IPS-20b (cell line): Measurements from ENCODE around the gene HMOX1.
A peak's percentile ranks its signal among the peaks of the same experiment; 100 is the strongest.

Experiments
- H3K27ac ChIP-seq: one replicate; pipeline ENCODE4 v1.5.1; 2013; ENCODE audit warnings: low read length
- H3K27me3 ChIP-seq: 2 replicates; pipeline ENCODE4 v1.6.1; 2013; ENCODE audit warnings: mild to moderate bottlenecking, low read length, inconsistent platforms; ENCODE audit not compliant: insufficient read depth
- H3K36me3 ChIP-seq: 2 replicates; pipeline ENCODE4 v1.6.1; 2013; ENCODE audit warnings: low read depth, mild to moderate bottlenecking, inconsistent platforms, low read length, moderate library complexity; ENCODE audit not compliant: insufficient read depth
- H3K4me1 ChIP-seq: 2 replicates; pipeline ENCODE4 v1.6.1; 2013; ENCODE audit warnings: mild to moderate bottlenecking, control low read depth, inconsistent platforms, low read length, moderate library complexity; ENCODE audit not compliant: insufficient read depth
- H3K4me3 ChIP-seq: 2 replicates; pipeline ENCODE4 v1.5.1; 2013; ENCODE audit warnings: mild to moderate bottlenecking, low read length, inconsistent platforms
- H3K9ac ChIP-seq: 2 replicates; pipeline ENCODE4 v1.6.1; 2013; ENCODE audit warnings: low read depth, mild to moderate bottlenecking, inconsistent platforms, low read length, moderate library complexity
- H3K9me3 ChIP-seq: 2 replicates; pipeline ENCODE4 v1.6.1; 2013; ENCODE audit warnings: mild to moderate bottlenecking, low read depth, low read length, inconsistent platforms; ENCODE audit not compliant: insufficient read depth

Gene HMOX1

DNA sequence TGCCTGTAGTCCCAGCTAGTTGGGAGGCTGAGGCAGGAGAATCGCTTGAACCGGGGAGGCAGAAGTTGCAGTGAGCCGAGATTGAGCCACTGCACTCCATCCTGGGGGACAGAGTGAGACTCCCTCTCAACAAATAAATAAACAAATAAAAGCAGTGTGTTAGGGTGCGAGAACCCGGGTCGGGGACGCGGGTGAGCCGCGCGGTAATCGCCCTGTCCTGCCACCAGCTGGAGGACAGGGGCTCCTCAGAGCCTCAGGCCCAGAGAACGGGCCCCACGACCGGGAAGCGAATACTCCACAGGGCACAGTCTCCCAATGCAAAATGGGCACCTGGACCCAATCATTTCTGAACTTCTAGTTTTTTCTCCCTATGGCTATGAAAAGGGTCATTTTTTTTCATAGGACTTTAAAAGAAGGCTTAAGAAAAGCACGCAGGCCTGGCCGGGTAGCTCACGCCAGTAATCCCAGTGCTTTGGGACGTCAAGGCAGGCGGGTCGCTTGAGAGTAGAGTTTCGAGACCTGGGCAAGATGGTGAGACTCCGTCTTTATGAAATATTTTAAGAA lies 18.3 kb downstream of the HMOX1 start:
- Histone ChIP-seq H3K27ac (peak overlapping the region; percentile 75), H3K9me3 (no peaks in the 10 kb centered on the region), H3K4me1 (peaks cover 20% of the 10 kb centered on the region), H3K36me3 (peaks cover 33% of the 10 kb centered on the region), H3K9ac (peak overlapping the region; percentile 98), H3K4me3 (peak overlapping the region; percentile 92), H3K27me3 (no peaks in the 10 kb centered on the region)

DNA sequence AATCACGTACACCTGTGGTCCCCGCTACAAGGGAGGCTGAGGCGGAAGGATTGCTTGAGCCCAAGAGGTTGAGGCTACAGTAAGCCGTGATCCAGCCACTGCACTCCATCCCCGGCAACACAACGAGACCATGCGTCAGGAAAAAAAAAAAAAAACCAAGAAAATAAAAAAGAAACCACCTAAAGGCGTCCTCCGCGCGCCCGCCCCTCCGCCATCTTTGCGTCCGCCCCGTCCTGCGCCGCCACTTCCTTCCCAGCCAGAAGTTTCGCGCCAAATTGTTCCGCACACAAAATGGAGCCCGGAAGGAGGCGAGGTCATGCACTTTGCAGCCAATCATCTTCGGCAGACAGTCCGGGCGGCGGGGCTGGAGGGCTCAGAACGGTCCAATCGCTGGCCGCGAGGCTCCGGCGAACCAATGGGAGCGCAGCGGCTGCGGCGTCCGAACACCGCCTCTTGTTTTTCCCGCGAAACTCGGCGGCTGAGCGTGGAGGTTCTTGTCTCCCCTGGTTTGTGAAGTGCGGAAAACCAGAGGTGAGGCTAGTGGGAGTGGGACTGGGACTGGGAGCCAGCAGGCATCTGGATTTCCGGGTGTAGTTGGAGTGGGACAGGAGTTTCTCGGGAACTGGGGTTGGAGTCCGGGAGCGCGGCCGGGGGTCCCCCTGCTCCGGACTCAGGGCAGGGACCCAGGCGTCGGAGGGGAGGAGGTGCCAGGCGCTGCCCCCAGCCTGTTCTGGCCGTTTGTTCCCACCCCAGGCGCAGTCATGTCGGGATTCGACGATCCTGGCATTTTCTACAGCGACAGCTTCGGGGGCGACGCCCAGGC lies 19.0 kb downstream of the HMOX1 start, which contains the start of gene MCM5:
TSS of gene MCM5 (plus strand) at position 463 of the 823 bp plus-strand sequence. CDS start at position 762, 299 bp downstream.
- Histone ChIP-seq H3K9ac (peak within 1 kb of the TSS; percentile 98), H3K4me1 (peaks cover 20% of the 10 kb centered on the region), H3K27ac (peak within 1 kb of the TSS; percentile 96)

DNA sequence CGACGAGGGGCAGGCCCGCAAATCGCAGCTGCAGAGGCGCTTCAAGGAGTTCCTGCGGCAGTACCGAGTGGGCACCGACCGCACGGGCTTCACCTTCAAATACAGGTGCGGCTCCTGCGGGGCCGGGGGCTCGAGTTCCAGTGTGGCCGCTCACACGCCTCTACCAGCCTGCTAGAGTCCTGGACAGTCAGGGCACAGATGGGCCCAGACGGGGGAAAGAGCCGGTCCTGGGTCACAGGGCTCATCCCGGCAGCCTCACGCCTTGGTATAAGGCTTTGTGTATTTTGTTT lies 19.6 kb downstream of the HMOX1 start:
- Histone ChIP-seq H3K27ac (peak overlapping the region; percentile 96), H3K9ac (peak overlapping the region; percentile 98), H3K4me1 (peaks cover 20% of the 10 kb centered on the region), H3K27me3 (no peaks in the 10 kb centered on the region), H3K36me3 (peaks cover 46% of the 10 kb centered on the region), H3K9me3 (no peaks in the 10 kb centered on the region), H3K4me3 (peak overlapping the region; percentile 92)

More for the DNA sequence above, 19.0 kb downstream of the HMOX1 start, which contains the start of gene MCM5:
- Histone ChIP-seq H3K9me3 (no peaks in the 10 kb centered on the region), H3K36me3 (peaks cover 40% of the 10 kb centered on the region), H3K27me3 (no peaks in the 10 kb centered on the region), H3K4me3 (peak within 1 kb of the TSS; percentile 92)

DNA sequence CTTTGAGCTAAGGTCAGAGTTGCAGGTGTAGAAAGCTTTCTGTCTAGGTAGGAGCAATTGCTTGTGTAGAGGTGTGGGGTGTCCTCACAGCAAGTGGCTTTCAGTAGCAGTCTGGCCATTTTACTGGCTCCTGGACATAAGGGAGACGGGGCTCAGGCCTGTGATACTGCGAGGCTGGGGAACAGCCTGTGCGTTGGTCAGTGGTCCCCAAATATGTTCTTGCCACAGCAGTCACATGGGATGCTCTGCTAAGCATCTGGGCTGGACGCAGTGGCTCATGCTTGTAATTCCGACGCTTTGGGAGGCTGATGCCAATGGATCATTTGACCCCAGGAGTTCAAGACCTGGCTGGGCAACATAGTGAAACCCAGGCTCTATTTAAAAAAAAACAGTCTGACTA lies 21.0 kb downstream of the HMOX1 start:
- peak overlapping the region; percentile 98 for H3K9ac ChIP-seq
- no peaks in the 10 kb centered on the region for H3K27me3 ChIP-seq
- peaks cover 60% of the 10 kb centered on the region for H3K36me3 ChIP-seq
- peaks cover 20% of the 10 kb centered on the region for H3K4me1 ChIP-seq
- H3K4me3 ChIP-seq: peak overlapping the region; percentile 92; the same call in 1 of the 2 replicates
- no peak overlapping the region for H3K27ac ChIP-seq
- no peaks in the 10 kb centered on the region for H3K9me3 ChIP-seq

DNA sequence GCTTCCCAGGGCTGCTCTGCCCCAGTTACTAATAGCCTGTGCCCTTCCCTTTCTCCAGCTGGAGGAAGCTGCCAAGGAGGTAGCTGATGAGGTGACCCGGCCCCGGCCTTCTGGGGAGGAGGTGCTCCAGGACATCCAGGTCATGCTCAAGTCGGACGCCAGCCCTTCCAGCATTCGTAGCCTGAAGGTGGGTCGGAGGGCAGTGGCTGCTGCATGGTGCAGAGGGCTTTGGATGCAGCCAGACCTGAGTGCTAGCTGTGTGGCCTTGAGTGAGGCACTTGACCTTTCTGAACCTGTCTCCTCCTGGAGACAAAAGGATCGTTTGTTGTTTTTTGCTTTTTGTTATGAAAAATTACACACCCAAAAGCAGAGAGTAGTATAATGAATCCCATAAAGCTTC lies 22.5 kb downstream of the HMOX1 start:
- Histone ChIP-seq H3K27me3 (no peaks in the 10 kb centered on the region), H3K9ac (peak overlapping the region; percentile 98), H3K4me3 (peak overlapping the region; percentile 35; the same call in 1 of the 2 replicates), H3K36me3 (peaks cover 75% of the 10 kb centered on the region), H3K27ac (no peak overlapping the region), H3K4me1 (peaks cover 20% of the 10 kb centered on the region), H3K9me3 (no peaks in the 10 kb centered on the region)

DNA sequence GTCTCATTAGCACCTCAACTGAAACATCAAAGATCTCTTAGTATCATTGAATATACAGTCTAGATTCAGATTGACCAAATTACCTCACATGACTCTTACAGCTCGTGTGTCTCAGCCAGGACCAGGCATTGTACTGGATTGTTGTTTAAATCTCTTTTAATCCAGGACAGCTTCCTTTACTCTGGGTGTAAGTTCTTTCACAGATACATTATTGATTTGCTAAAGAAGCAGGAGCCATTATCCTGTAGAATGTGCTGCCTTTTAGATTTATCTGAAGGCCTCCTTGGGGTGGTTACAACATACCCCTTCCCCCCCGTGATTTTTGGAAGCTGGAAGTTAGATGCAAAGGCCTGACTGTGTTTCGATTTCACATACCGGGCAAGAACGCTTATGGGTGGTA lies 23.3 kb downstream of the HMOX1 start:
- H3K9ac ChIP-seq: peak overlapping the region; percentile 56; the same call in 1 of the 2 replicates
- no peaks in the 10 kb centered on the region for H3K9me3 ChIP-seq
- peaks cover 20% of the 10 kb centered on the region for H3K4me1 ChIP-seq
- H3K36me3 ChIP-seq: peaks cover 83% of the 10 kb centered on the region
- no peaks in the 10 kb centered on the region for H3K27me3 ChIP-seq
- H3K4me3 ChIP-seq: no peak overlapping the region
- no peak overlapping the region for H3K27ac ChIP-seq

DNA sequence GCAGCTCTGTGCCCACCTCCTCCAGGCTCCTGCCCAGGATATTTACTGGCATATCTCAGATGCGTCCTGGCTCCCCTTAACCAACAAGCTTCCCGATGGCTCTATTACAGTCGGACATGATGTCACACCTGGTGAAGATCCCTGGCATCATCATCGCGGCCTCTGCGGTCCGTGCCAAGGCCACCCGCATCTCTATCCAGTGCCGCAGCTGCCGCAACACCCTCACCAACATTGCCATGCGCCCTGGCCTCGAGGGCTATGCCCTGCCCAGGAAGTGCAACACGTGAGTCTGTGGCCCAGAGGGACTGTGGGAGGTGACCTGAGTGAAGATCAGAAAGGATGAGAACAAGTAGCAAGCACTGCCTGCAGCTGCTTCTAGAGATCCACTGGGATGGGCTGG lies 25.5 kb downstream of the HMOX1 start:
- no peaks in the 10 kb centered on the region for H3K9me3 ChIP-seq
- no peak overlapping the region for H3K27ac ChIP-seq
- peaks cover 100% of the 10 kb centered on the region for H3K36me3 ChIP-seq
- no peaks in the 10 kb centered on the region for H3K27me3 ChIP-seq
- peaks cover 14% of the 10 kb centered on the region for H3K4me1 ChIP-seq
- no peak overlapping the region for H3K9ac ChIP-seq
- no peak overlapping the region for H3K4me3 ChIP-seq

DNA sequence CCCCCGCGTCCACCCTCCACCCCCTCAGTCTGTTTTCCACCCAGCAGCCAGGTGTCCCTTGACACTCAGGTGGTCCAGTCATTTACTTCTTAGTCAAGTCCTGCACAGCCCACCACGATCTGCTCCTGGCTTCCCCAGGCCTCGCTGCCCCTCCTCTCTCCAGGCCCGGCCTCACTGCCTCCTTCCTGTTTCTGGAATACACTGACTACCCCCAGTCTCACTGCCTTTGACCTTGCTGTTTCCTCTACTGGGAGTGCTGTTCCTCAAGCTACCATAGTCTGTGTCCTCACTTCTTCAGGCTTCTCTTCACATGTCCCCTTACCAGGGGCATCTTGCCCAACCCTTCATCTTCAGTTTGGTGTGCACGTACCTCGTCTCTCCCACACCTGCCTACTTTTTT lies 26.5 kb downstream of the HMOX1 start:
- no peaks in the 10 kb centered on the region for H3K27me3 ChIP-seq
- H3K9ac ChIP-seq: no peak overlapping the region
- H3K4me3 ChIP-seq: no peak overlapping the region
- no peaks in the 10 kb centered on the region for H3K9me3 ChIP-seq
- no peak overlapping the region for H3K27ac ChIP-seq
- peaks cover 8% of the 10 kb centered on the region; the same call in 1 of the 2 replicates for H3K4me1 ChIP-seq
- H3K36me3 ChIP-seq: peaks cover 100% of the 10 kb centered on the region

DNA sequence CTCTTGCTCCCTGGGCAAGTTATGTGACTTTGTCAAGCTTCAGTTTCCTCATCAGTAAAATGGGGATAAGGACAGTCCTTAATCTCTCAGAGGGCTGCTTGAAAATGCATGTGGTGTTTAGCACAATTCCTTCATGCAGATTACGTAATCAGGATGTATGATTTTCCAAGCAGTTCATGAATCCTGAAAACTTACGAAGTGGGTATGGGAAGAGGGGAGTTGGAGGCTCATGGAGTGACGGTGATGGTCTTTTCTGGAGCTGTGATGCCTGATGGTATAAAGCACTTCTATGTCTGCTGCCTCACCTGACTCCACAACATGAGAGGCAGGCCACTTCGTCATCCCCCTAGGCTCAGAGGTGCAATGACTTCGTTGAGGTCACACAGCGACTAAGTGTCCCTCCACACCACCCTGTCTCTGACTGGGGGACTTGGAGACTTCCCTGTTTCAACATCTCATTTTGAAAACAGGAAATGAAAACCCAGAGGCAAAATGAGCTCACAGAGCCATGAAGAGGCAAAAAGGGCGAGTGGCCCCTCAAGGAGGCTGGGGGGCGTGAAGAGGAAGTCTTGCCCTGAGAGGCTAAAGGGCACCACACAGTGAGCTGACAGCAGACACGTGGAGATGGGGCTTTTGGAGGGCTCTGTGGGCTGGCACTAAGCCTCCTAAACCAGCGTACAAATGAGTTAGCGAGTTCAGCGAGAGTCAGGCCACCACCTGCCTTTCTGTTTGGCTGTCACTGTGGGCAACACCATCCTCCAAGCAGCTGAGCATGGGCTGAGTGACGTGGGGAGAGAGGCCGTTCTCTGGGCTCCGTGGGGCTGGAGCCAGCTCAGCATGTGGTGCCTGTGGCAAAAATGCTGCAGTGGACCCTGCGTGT lies 29.1 kb downstream of the HMOX1 start:
- H3K4me1 ChIP-seq: no peaks in the 10 kb centered on the region
- no peak overlapping the region for H3K4me3 ChIP-seq
- H3K9ac ChIP-seq: no peak overlapping the region
- no peaks in the 10 kb centered on the region for H3K9me3 ChIP-seq
- H3K27ac ChIP-seq: no peak overlapping the region
- H3K27me3 ChIP-seq: no peaks in the 10 kb centered on the region
- H3K36me3 ChIP-seq: peaks cover 99% of the 10 kb centered on the region

DNA sequence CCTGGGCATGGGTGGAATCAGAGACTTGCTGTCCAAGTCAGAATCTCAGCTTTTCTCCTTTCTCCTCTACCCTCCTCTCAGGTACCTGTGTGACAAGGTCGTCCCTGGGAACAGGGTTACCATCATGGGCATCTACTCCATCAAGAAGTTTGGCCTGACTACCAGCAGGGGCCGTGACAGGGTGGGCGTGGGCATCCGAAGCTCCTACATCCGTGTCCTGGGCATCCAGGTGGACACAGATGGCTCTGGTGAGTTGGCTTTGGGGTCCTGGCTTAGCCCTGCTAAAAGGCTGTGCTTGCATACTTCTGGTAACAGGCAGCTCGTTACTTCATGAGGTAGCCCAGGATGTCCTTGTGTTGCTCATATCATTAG lies 29.8 kb downstream of the HMOX1 start:
- H3K4me3 ChIP-seq: no peak overlapping the region
- no peaks in the 10 kb centered on the region for H3K27me3 ChIP-seq
- H3K9me3 ChIP-seq: no peaks in the 10 kb centered on the region
- no peak overlapping the region for H3K27ac ChIP-seq
- H3K9ac ChIP-seq: no peak overlapping the region
- H3K36me3 ChIP-seq: peaks cover 99% of the 10 kb centered on the region
- no peaks in the 10 kb centered on the region for H3K4me1 ChIP-seq

DNA sequence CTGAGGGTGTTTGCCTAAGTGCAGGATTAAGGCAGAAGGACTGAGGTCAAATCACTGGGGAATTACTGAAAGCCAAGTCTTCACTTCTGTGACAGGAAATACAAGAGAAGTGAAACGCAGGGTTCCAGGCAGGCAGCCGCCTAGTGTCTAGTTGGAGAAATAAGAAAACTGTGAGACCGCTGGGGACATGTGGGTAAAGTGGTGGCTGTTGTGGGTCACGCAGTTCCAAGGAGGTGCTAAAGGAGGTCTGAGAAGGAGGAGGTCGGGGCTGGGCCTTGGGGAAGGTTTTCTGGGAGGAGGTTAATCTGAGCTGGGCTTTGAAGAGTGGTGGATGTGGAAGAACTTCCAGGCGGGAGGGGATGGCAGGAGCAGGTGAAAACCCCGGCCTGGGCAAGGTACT lies 30.2 kb downstream of the HMOX1 start:
- Histone ChIP-seq H3K9ac (no peak overlapping the region), H3K36me3 (peaks cover 99% of the 10 kb centered on the region)

More for the DNA sequence above, 30.2 kb downstream of the HMOX1 start:
- no peaks in the 10 kb centered on the region for H3K4me1 ChIP-seq
- no peaks in the 10 kb centered on the region for H3K27me3 ChIP-seq
- no peaks in the 10 kb centered on the region for H3K9me3 ChIP-seq
- H3K4me3 ChIP-seq: no peak overlapping the region
- no peak overlapping the region for H3K27ac ChIP-seq
